Measurements from ENCODE around the gene NRROS.

The NRROS gene

GRCh38 chr3:196660381-196661166 lies 21.1 kb downstream of the NRROS start:
- Histone ChIP-seq H3K9me3 (ENCODE audit: severe bottlenecking) (no peaks in the 10 kb centered on the region), H3K4me3 (ENCODE audit: severe bottlenecking) (no peak overlapping the region), H3K27me3 (ENCODE audit: insufficient read depth, poor library complexity, severe bottlenecking) (no peaks in the 10 kb centered on the region), H3K27ac (ENCODE audit: poor library complexity, severe bottlenecking) (no peak overlapping the region), H3K4me1 (ENCODE audit: insufficient read depth, poor library complexity, severe bottlenecking) (peaks cover under 1% of the 10 kb centered on the region), H3K36me3 (ENCODE audit: low read depth) (no peaks in the 10 kb centered on the region)
- no peak for ATAC-seq (ENCODE audit: low read depth)
- no peak for TF ChIP-seq CTCF (IDR thresholded peaks at IDR 0.05; ENCODE audit: poor library complexity, severe bottlenecking)
- no peak for DNase-seq (ENCODE audit: low spot score)

GRCh38 chr3:196661400-196661799 lies 21.9 kb downstream of the NRROS start:
- no peaks in the 10 kb centered on the region for H3K27me3 ChIP-seq (ENCODE audit: insufficient read depth, poor library complexity, severe bottlenecking)
- peaks cover 8% of the 10 kb centered on the region for H3K4me1 ChIP-seq (ENCODE audit: insufficient read depth, poor library complexity, severe bottlenecking)
- no peaks in the 10 kb centered on the region for H3K9me3 ChIP-seq (ENCODE audit: severe bottlenecking)
- H3K36me3 ChIP-seq (ENCODE audit: low read depth), result no peaks in the 10 kb centered on the region
- no peak for TF ChIP-seq CTCF (IDR thresholded peaks at IDR 0.05; ENCODE audit: poor library complexity, severe bottlenecking)
- ATAC-seq (ENCODE audit: low read depth) (no peak), DNase-seq (ENCODE audit: low spot score) (no peak)
- no peak overlapping the region for H3K27ac ChIP-seq (ENCODE audit: poor library complexity, severe bottlenecking)
- H3K4me3 ChIP-seq (ENCODE audit: severe bottlenecking), result no peak overlapping the region

GRCh38 chr3:196662033-196662432 lies 22.5 kb downstream of the NRROS start:
- peaks cover 11% of the 10 kb centered on the region for H3K4me1 ChIP-seq (ENCODE audit: insufficient read depth, poor library complexity, severe bottlenecking)
- H3K9me3 ChIP-seq (ENCODE audit: severe bottlenecking), result no peaks in the 10 kb centered on the region
- no peaks in the 10 kb centered on the region for H3K36me3 ChIP-seq (ENCODE audit: low read depth)
- DNase-seq (ENCODE audit: low spot score) (no peak), ATAC-seq (ENCODE audit: low read depth) (no peak)
- no peak overlapping the region for H3K27ac ChIP-seq (ENCODE audit: poor library complexity, severe bottlenecking)
- H3K27me3 ChIP-seq (ENCODE audit: insufficient read depth, poor library complexity, severe bottlenecking), result no peaks in the 10 kb centered on the region
- TF ChIP-seq CTCF (IDR thresholded peaks at IDR 0.05; ENCODE audit: poor library complexity, severe bottlenecking), result no peak
- no peak overlapping the region for H3K4me3 ChIP-seq (ENCODE audit: severe bottlenecking)

- DNase-seq (ENCODE audit: low spot score) (no peak), ATAC-seq (ENCODE audit: low read depth) (no peak)
- Histone ChIP-seq H3K27me3 (ENCODE audit: insufficient read depth, poor library complexity, severe bottlenecking) (no peaks in the 10 kb centered on the region), H3K4me3 (ENCODE audit: severe bottlenecking) (no peak overlapping the region), H3K9me3 (ENCODE audit: severe bottlenecking) (no peaks in the 10 kb centered on the region), H3K36me3 (ENCODE audit: low read depth) (no peaks in the 10 kb centered on the region), H3K4me1 (ENCODE audit: insufficient read depth, poor library complexity, severe bottlenecking) (peaks cover 11% of the 10 kb centered on the region), H3K27ac (ENCODE audit: poor library complexity, severe bottlenecking) (no peak overlapping the region)
- TF ChIP-seq CTCF (IDR thresholded peaks at IDR 0.05; ENCODE audit: poor library complexity, severe bottlenecking), result no peak
Observed at GRCh38 chr3:196662711-196663571, 23.4 kb downstream of the NRROS start.
